ENCODE data around the gene CENPO. TPM values are rescaled to one million over a fixed set of nuclear protein-coding genes. Genes with fewer than 3 reads are reported as not detected.

CENPO gene
- total RNA-seq, 3 donors from 2014 or later: 20.3 to 28.4 (median 28.0) TPM

- no peaks in the 10 kb centered on the region for H3K4me1 Mint-ChIP-seq (ENCODE audit: low read depth)
- no peaks in the 10 kb centered on the region for H3K27me3 Mint-ChIP-seq (ENCODE audit: low read depth)
- H3K36me3 Mint-ChIP-seq (ENCODE audit: insufficient read depth): peaks cover 2% of the 10 kb centered on the region
- no peak overlapping the region for H3K4me3 Mint-ChIP-seq
- H3K9me3 Mint-ChIP-seq: no peaks in the 10 kb centered on the region
- DNase-seq: no peak
- ATAC-seq: no peak
Observed at GRCh38 chr2:24844023-24844685, 50.9 kb downstream of the CENPO start.

- no peak overlapping the region for H3K4me3 Mint-ChIP-seq
- H3K36me3 Mint-ChIP-seq (ENCODE audit: insufficient read depth): peaks cover 6% of the 10 kb centered on the region
- no peak for ATAC-seq
- no peak for DNase-seq
- no peaks in the 10 kb centered on the region for H3K4me1 Mint-ChIP-seq (ENCODE audit: low read depth)
- H3K27me3 Mint-ChIP-seq (ENCODE audit: low read depth): no peaks in the 10 kb centered on the region
- H3K9me3 Mint-ChIP-seq: no peaks in the 10 kb centered on the region
Observed at GRCh38 chr2:24845691-24846090, 52.5 kb downstream of the CENPO start.

GRCh38 chr2:24850944-24851343 lies 57.7 kb downstream of the CENPO start:
- DNase-seq: no peak
- ATAC-seq: no peak
- peaks cover 10% of the 10 kb centered on the region for H3K36me3 Mint-ChIP-seq (ENCODE audit: insufficient read depth)
- H3K4me1 Mint-ChIP-seq (ENCODE audit: low read depth): no peaks in the 10 kb centered on the region
- no peaks in the 10 kb centered on the region for H3K27me3 Mint-ChIP-seq (ENCODE audit: low read depth)
- H3K9me3 Mint-ChIP-seq: no peaks in the 10 kb centered on the region
- H3K4me3 Mint-ChIP-seq: no peak overlapping the region

- ATAC-seq (no peak), DNase-seq (no peak)
- no peaks in the 10 kb centered on the region for H3K9me3 Mint-ChIP-seq
- peaks cover 12% of the 10 kb centered on the region for H3K36me3 Mint-ChIP-seq (ENCODE audit: insufficient read depth)
- H3K27me3 Mint-ChIP-seq (ENCODE audit: low read depth): no peaks in the 10 kb centered on the region
- no peak overlapping the region for H3K4me3 Mint-ChIP-seq
- H3K4me1 Mint-ChIP-seq (ENCODE audit: low read depth): no peaks in the 10 kb centered on the region
Observed at GRCh38 chr2:24852026-24852425, 58.8 kb downstream of the CENPO start.

- H3K4me3 Mint-ChIP-seq: no peak overlapping the region
Observed at GRCh38 chr2:24852431-24853020, 59.3 kb downstream of the CENPO start.

GRCh38 chr2:24853046-24853445 lies 59.8 kb downstream of the CENPO start:
- no peaks in the 10 kb centered on the region for H3K27me3 Mint-ChIP-seq (ENCODE audit: low read depth)
- H3K4me3 Mint-ChIP-seq: no peak overlapping the region
- no peaks in the 10 kb centered on the region for H3K9me3 Mint-ChIP-seq
- no peaks in the 10 kb centered on the region for H3K4me1 Mint-ChIP-seq (ENCODE audit: low read depth)
- H3K36me3 Mint-ChIP-seq (ENCODE audit: insufficient read depth): peaks cover 12% of the 10 kb centered on the region
- ATAC-seq (no peak), DNase-seq (no peak)

More at GRCh38 chr2:24852431-24853020, 59.3 kb downstream of the CENPO start:
- no peak for DNase-seq
- H3K9me3 Mint-ChIP-seq: no peaks in the 10 kb centered on the region
- no peak for ATAC-seq
- no peaks in the 10 kb centered on the region for H3K4me1 Mint-ChIP-seq (ENCODE audit: low read depth)
- H3K27me3 Mint-ChIP-seq (ENCODE audit: low read depth): no peaks in the 10 kb centered on the region
- peaks cover 12% of the 10 kb centered on the region for H3K36me3 Mint-ChIP-seq (ENCODE audit: insufficient read depth)

GRCh38 chr2:24853996-24854395 lies 60.8 kb downstream of the CENPO start:
- no peaks in the 10 kb centered on the region for H3K27me3 Mint-ChIP-seq (ENCODE audit: low read depth)
- DNase-seq: no peak
- no peaks in the 10 kb centered on the region for H3K9me3 Mint-ChIP-seq
- H3K4me3 Mint-ChIP-seq: no peak overlapping the region
- no peak for ATAC-seq
- no peaks in the 10 kb centered on the region for H3K4me1 Mint-ChIP-seq (ENCODE audit: low read depth)
- H3K36me3 Mint-ChIP-seq (ENCODE audit: insufficient read depth): peaks cover 12% of the 10 kb centered on the region

- Mint-ChIP-seq H3K36me3 (ENCODE audit: insufficient read depth) (peaks cover 8% of the 10 kb centered on the region), H3K4me3 (no peak overlapping the region), H3K9me3 (no peaks in the 10 kb centered on the region), H3K27me3 (ENCODE audit: low read depth) (no peaks in the 10 kb centered on the region), H3K4me1 (ENCODE audit: low read depth) (no peaks in the 10 kb centered on the region)
- ATAC-seq: no peak
- no peak for DNase-seq
Observed at GRCh38 chr2:24855022-24855622, 61.9 kb downstream of the CENPO start.

- no peak overlapping the region for H3K4me3 Mint-ChIP-seq
- H3K9me3 Mint-ChIP-seq: no peaks in the 10 kb centered on the region
- no peaks in the 10 kb centered on the region for H3K4me1 Mint-ChIP-seq (ENCODE audit: low read depth)
- ATAC-seq: no peak
- no peak for DNase-seq
- no peaks in the 10 kb centered on the region for H3K27me3 Mint-ChIP-seq (ENCODE audit: low read depth)
- peaks cover 8% of the 10 kb centered on the region for H3K36me3 Mint-ChIP-seq (ENCODE audit: insufficient read depth)
Observed at GRCh38 chr2:24855726-24856125, 62.5 kb downstream of the CENPO start.

- DNase-seq (no peak), ATAC-seq (no peak)
- Mint-ChIP-seq H3K36me3 (ENCODE audit: insufficient read depth) (peaks cover 8% of the 10 kb centered on the region), H3K4me1 (ENCODE audit: low read depth) (no peaks in the 10 kb centered on the region), H3K9me3 (no peaks in the 10 kb centered on the region), H3K27me3 (ENCODE audit: low read depth) (no peaks in the 10 kb centered on the region), H3K4me3 (no peak overlapping the region)
Observed at GRCh38 chr2:24856791-24857211, 63.6 kb downstream of the CENPO start.

GRCh38 chr2:24857746-24858145 lies 64.5 kb downstream of the CENPO start:
- no peak for DNase-seq
- H3K4me3 Mint-ChIP-seq: no peak overlapping the region
- ATAC-seq: no peak
- H3K27me3 Mint-ChIP-seq (ENCODE audit: low read depth): no peaks in the 10 kb centered on the region
- peaks cover 8% of the 10 kb centered on the region for H3K36me3 Mint-ChIP-seq (ENCODE audit: insufficient read depth)
- no peaks in the 10 kb centered on the region for H3K4me1 Mint-ChIP-seq (ENCODE audit: low read depth)
- H3K9me3 Mint-ChIP-seq: no peaks in the 10 kb centered on the region

- H3K4me3 Mint-ChIP-seq: no peak overlapping the region
- no peaks in the 10 kb centered on the region for H3K4me1 Mint-ChIP-seq (ENCODE audit: low read depth)
- no peaks in the 10 kb centered on the region for H3K9me3 Mint-ChIP-seq
- ATAC-seq (no peak), DNase-seq (no peak)
- H3K27me3 Mint-ChIP-seq (ENCODE audit: low read depth): no peaks in the 10 kb centered on the region
- peaks cover 8% of the 10 kb centered on the region for H3K36me3 Mint-ChIP-seq (ENCODE audit: insufficient read depth)
Observed at GRCh38 chr2:24858996-24859395, 65.8 kb downstream of the CENPO start.

- H3K9me3 Mint-ChIP-seq: no peaks in the 10 kb centered on the region
- no peak for ATAC-seq
- no peak for DNase-seq
- H3K27me3 Mint-ChIP-seq (ENCODE audit: low read depth): no peaks in the 10 kb centered on the region
- H3K36me3 Mint-ChIP-seq (ENCODE audit: insufficient read depth): peaks cover 2% of the 10 kb centered on the region
- H3K4me1 Mint-ChIP-seq (ENCODE audit: low read depth): no peaks in the 10 kb centered on the region
- H3K4me3 Mint-ChIP-seq: no peak overlapping the region
Observed at GRCh38 chr2:24859968-24860600, 66.9 kb downstream of the CENPO start.

- DNase-seq (no peak), ATAC-seq (no peak)
- no peak overlapping the region for H3K4me3 Mint-ChIP-seq
- H3K9me3 Mint-ChIP-seq: no peaks in the 10 kb centered on the region
- no peaks in the 10 kb centered on the region for H3K27me3 Mint-ChIP-seq (ENCODE audit: low read depth)
- H3K36me3 Mint-ChIP-seq (ENCODE audit: insufficient read depth): peaks cover 2% of the 10 kb centered on the region
- no peaks in the 10 kb centered on the region for H3K4me1 Mint-ChIP-seq (ENCODE audit: low read depth)
Observed at GRCh38 chr2:24860631-24861030, 67.4 kb downstream of the CENPO start.

- H3K36me3 Mint-ChIP-seq (ENCODE audit: insufficient read depth): peaks cover 4% of the 10 kb centered on the region
- no peaks in the 10 kb centered on the region for H3K4me1 Mint-ChIP-seq (ENCODE audit: low read depth)
- H3K4me3 Mint-ChIP-seq: no peak overlapping the region
- no peak for ATAC-seq
- H3K9me3 Mint-ChIP-seq: no peaks in the 10 kb centered on the region
- DNase-seq: no peak
- H3K27me3 Mint-ChIP-seq (ENCODE audit: low read depth): no peaks in the 10 kb centered on the region
Observed at GRCh38 chr2:24861500-24861899, 68.3 kb downstream of the CENPO start.

Measured in activated T-cell treated with anti-CD3 and anti-CD28 coated beads, Interleukin-2, amount 50 U/mL, for 4 hours (primary cell).